Measurements from ENCODE around the gene IFT43. TPM values are rescaled to one million over a fixed set of nuclear protein-coding genes. Genes with fewer than 3 reads are reported as not detected.

IFT43 gene
- total RNA-seq, 1 donor from 2014 or later: 8.2 TPM

- Mint-ChIP-seq H3K9me3 (no peaks in the 10 kb centered on the region), H3K27ac (no peak overlapping the region), H3K4me3 (ENCODE audit: low read depth) (no peak overlapping the region), H3K4me1 (ENCODE audit: low read depth) (no peaks in the 10 kb centered on the region), H3K36me3 (ENCODE audit: low read depth) (no peaks in the 10 kb centered on the region), H3K27me3 (ENCODE audit: low read depth) (no peaks in the 10 kb centered on the region)
- intact Hi-C loops (cut with micrococcal nuclease): no loop called here
- DNase-seq (ENCODE audit: low spot score): no peak
Observed at GRCh38 chr14:76097547-76097946, 112.0 kb downstream of the IFT43 start.

GRCh38 chr14:76098047-76098446 is 112.5 kb downstream of the IFT43 start:
- H3K9me3 Mint-ChIP-seq: no peaks in the 10 kb centered on the region
- no peaks in the 10 kb centered on the region for H3K36me3 Mint-ChIP-seq (ENCODE audit: low read depth)
- H3K4me3 Mint-ChIP-seq (ENCODE audit: low read depth): no peak overlapping the region
- H3K27ac Mint-ChIP-seq: no peak overlapping the region
- no peaks in the 10 kb centered on the region for H3K4me1 Mint-ChIP-seq (ENCODE audit: low read depth)
- intact Hi-C loops (cut with micrococcal nuclease): loop anchor here (2.0 kb wide), 1 partner anchor 47 kb away; no protein-coding TSS in a partner anchor
- DNase-seq (ENCODE audit: low spot score): no peak
- H3K27me3 Mint-ChIP-seq (ENCODE audit: low read depth): no peaks in the 10 kb centered on the region

GRCh38 chr14:76098916-76099675 is 113.5 kb downstream of the IFT43 start:
- no peak for DNase-seq (ENCODE audit: low spot score)
- Mint-ChIP-seq H3K27ac (no peak overlapping the region), H3K36me3 (ENCODE audit: low read depth) (no peaks in the 10 kb centered on the region), H3K4me3 (ENCODE audit: low read depth) (no peak overlapping the region), H3K27me3 (ENCODE audit: low read depth) (no peaks in the 10 kb centered on the region), H3K4me1 (ENCODE audit: low read depth) (no peaks in the 10 kb centered on the region), H3K9me3 (no peaks in the 10 kb centered on the region)
- intact Hi-C loops (cut with micrococcal nuclease): loop anchor here (2.0 kb wide), 1 partner anchor 48 kb away; no protein-coding TSS in a partner anchor

GRCh38 chr14:76100236-76100635 is 114.7 kb downstream of the IFT43 start:
- intact Hi-C loops (cut with micrococcal nuclease): no loop called here
- DNase-seq (ENCODE audit: low spot score): no peak
- Mint-ChIP-seq H3K4me3 (ENCODE audit: low read depth) (no peak overlapping the region), H3K36me3 (ENCODE audit: low read depth) (no peaks in the 10 kb centered on the region), H3K27ac (no peak overlapping the region), H3K4me1 (ENCODE audit: low read depth) (no peaks in the 10 kb centered on the region), H3K27me3 (ENCODE audit: low read depth) (no peaks in the 10 kb centered on the region), H3K9me3 (no peaks in the 10 kb centered on the region)

- no peak overlapping the region for H3K4me3 Mint-ChIP-seq (ENCODE audit: low read depth)
- no peak for DNase-seq (ENCODE audit: low spot score)
- no peak overlapping the region for H3K27ac Mint-ChIP-seq
- H3K36me3 Mint-ChIP-seq (ENCODE audit: low read depth): no peaks in the 10 kb centered on the region
- H3K4me1 Mint-ChIP-seq (ENCODE audit: low read depth): no peaks in the 10 kb centered on the region
- intact Hi-C loops (cut with micrococcal nuclease): no loop called here
- no peaks in the 10 kb centered on the region for H3K9me3 Mint-ChIP-seq
- no peaks in the 10 kb centered on the region for H3K27me3 Mint-ChIP-seq (ENCODE audit: low read depth)
Observed at GRCh38 chr14:76101391-76102379, 116.1 kb downstream of the IFT43 start.

- intact Hi-C loops (cut with micrococcal nuclease): no loop called here
- Mint-ChIP-seq H3K9me3 (no peaks in the 10 kb centered on the region), H3K27ac (no peak overlapping the region), H3K27me3 (ENCODE audit: low read depth) (no peaks in the 10 kb centered on the region), H3K4me1 (ENCODE audit: low read depth) (no peaks in the 10 kb centered on the region), H3K36me3 (ENCODE audit: low read depth) (no peaks in the 10 kb centered on the region), H3K4me3 (ENCODE audit: low read depth) (no peak overlapping the region)
- DNase-seq (ENCODE audit: low spot score): no peak
Observed at GRCh38 chr14:76104802-76105355, 119.3 kb downstream of the IFT43 start.

GRCh38 chr14:76106188-76106587 is 120.6 kb downstream of the IFT43 start:
- Mint-ChIP-seq H3K27ac (no peak overlapping the region), H3K27me3 (ENCODE audit: low read depth) (no peaks in the 10 kb centered on the region), H3K9me3 (no peaks in the 10 kb centered on the region), H3K4me1 (ENCODE audit: low read depth) (no peaks in the 10 kb centered on the region), H3K36me3 (ENCODE audit: low read depth) (no peaks in the 10 kb centered on the region), H3K4me3 (ENCODE audit: low read depth) (no peak overlapping the region)
- intact Hi-C loops (cut with micrococcal nuclease): no loop called here
- no peak for DNase-seq (ENCODE audit: low spot score)

GRCh38 chr14:76109087-76109880 is 123.7 kb downstream of the IFT43 start:
- Mint-ChIP-seq H3K4me3 (ENCODE audit: low read depth) (no peak overlapping the region), H3K27ac (no peak overlapping the region), H3K4me1 (ENCODE audit: low read depth) (no peaks in the 10 kb centered on the region), H3K27me3 (ENCODE audit: low read depth) (no peaks in the 10 kb centered on the region), H3K9me3 (no peaks in the 10 kb centered on the region), H3K36me3 (ENCODE audit: low read depth) (no peaks in the 10 kb centered on the region)
- intact Hi-C loops (cut with micrococcal nuclease): no loop called here
- DNase-seq (ENCODE audit: low spot score): no peak

GRCh38 chr14:76112889-76113624 is 127.5 kb downstream of the IFT43 start:
- Mint-ChIP-seq H3K4me3 (ENCODE audit: low read depth) (no peak overlapping the region), H3K36me3 (ENCODE audit: low read depth) (no peaks in the 10 kb centered on the region), H3K27me3 (ENCODE audit: low read depth) (no peaks in the 10 kb centered on the region), H3K9me3 (no peaks in the 10 kb centered on the region), H3K27ac (no peak overlapping the region), H3K4me1 (ENCODE audit: low read depth) (no peaks in the 10 kb centered on the region)
- intact Hi-C loops (cut with micrococcal nuclease): no loop called here
- no peak for DNase-seq (ENCODE audit: low spot score)

GRCh38 chr14:76113691-76114090 is 128.1 kb downstream of the IFT43 start:
- DNase-seq (ENCODE audit: low spot score): no peak
- Mint-ChIP-seq H3K4me3 (ENCODE audit: low read depth) (no peak overlapping the region), H3K36me3 (ENCODE audit: low read depth) (no peaks in the 10 kb centered on the region), H3K4me1 (ENCODE audit: low read depth) (no peaks in the 10 kb centered on the region), H3K9me3 (no peaks in the 10 kb centered on the region), H3K27me3 (ENCODE audit: low read depth) (no peaks in the 10 kb centered on the region), H3K27ac (no peak overlapping the region)
- intact Hi-C loops (cut with micrococcal nuclease): no loop called here

GRCh38 chr14:76115010-76115422 is 129.5 kb downstream of the IFT43 start:
- Mint-ChIP-seq H3K4me3 (ENCODE audit: low read depth) (no peak overlapping the region), H3K4me1 (ENCODE audit: low read depth) (no peaks in the 10 kb centered on the region), H3K27ac (no peak overlapping the region), H3K27me3 (ENCODE audit: low read depth) (no peaks in the 10 kb centered on the region), H3K36me3 (ENCODE audit: low read depth) (no peaks in the 10 kb centered on the region), H3K9me3 (no peaks in the 10 kb centered on the region)
- DNase-seq (ENCODE audit: low spot score): no peak
- intact Hi-C loops (cut with micrococcal nuclease): no loop called here

All from activated T-helper 2 cell treated with anti-CD3 and anti-CD28 coated beads, Interferon-gamma antibody, Interleukin-2, Interleukin-4, amounts not matched to agents 10 μg/mL and 5 μg/mL and 100 μg/mL, durations not matched to agents 14 hours and 24 hours and 36 hours (primary cell).